ENCODE measurements around the gene ADARB1. TPM values are rescaled to one million over a fixed set of nuclear protein-coding genes. Genes with fewer than 3 reads are reported as not detected.

The ADARB1 gene
- total RNA-seq, 1 experiment from 2014 or later, result 31.9 TPM

DNA sequence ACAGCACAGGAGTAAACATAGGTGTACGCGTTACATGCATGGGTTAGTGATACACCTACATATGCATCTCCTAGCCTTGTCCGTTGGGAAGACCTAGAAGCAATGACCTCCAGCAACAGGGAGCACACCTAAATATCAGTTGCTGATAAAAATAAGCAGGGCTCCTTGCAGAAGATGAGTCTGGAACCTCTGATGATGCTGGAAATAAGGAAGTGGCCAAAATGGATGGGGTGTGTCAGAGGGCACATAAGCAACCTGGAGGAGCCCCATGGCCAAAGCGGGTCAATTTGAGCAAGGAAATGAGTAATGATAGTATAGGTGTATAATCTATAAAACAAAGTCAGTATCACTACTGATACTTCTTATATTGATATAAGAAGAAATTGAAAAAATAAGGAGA is 13.7 kb downstream of the ADARB1 start:
- CTCF ChIA-PET, result interaction anchor here (0.9 kb wide), 1 partner anchor 50 kb away, joined by 5 read pairs; no protein-coding TSS in a partner anchor
- intact Hi-C loops (cut with micrococcal nuclease; ENCODE audit: unreplicated experiment), result no loop called here
- peaks cover 14% of the 10 kb centered on the region for H3K4me1 ChIP-seq (ENCODE audit: insufficient read depth, low read length, poor library complexity, severe bottlenecking)

DNA sequence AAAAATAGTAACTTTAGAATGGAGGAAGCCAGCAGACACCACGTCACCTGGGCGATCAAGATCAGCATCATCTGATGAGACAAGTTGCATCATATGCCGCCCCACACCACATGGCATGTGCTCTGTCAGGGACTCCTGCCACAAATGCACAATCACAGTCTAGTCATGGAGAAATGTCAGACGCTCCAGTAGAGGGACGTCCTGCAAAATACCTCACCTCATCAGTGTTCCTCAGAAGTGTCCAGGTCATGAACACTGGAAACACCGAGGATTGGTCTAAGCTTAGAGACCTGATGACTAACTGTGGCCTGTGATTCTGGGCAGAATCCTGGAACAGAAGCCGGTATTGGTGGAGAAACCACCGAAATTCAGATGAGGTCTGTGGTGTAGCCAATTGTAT is 14.3 kb downstream of the ADARB1 start:
- intact Hi-C loops (cut with micrococcal nuclease; ENCODE audit: unreplicated experiment), result no loop called here
- no TSS peak for BruUV-seq (replicated peaks)
- H3K27ac ChIP-seq (ENCODE audit: low read depth, low read length, poor library complexity, severe bottlenecking), result no peak overlapping the region
- DNase-seq (ENCODE audit: low spot score), result no peak
- peaks cover 14% of the 10 kb centered on the region for H3K4me1 ChIP-seq (ENCODE audit: insufficient read depth, low read length, poor library complexity, severe bottlenecking)
- no peaks in the 10 kb centered on the region for H3K36me3 ChIP-seq (ENCODE audit: insufficient read depth, low read length, poor library complexity, severe bottlenecking)
- CTCF ChIA-PET, result interaction anchor here (0.9 kb wide), 1 partner anchor 50 kb away, joined by 5 read pairs; no protein-coding TSS in a partner anchor
- no peaks in the 10 kb centered on the region for H3K9me3 ChIP-seq (ENCODE audit: low read depth, low read length, poor library complexity, severe bottlenecking)
- no peaks in the 10 kb centered on the region for H3K27me3 ChIP-seq (replicated peaks; ENCODE audit: insufficient read depth, low read depth, low read length, poor library complexity)
- H3K4me3 ChIP-seq (ENCODE audit: low read depth, low read length, poor library complexity, severe bottlenecking), result no peak overlapping the region
- POLR2A ChIA-PET (ENCODE audit: low non-redundant PET), result no interaction called here
- TF ChIP-seq, protein P1, sequence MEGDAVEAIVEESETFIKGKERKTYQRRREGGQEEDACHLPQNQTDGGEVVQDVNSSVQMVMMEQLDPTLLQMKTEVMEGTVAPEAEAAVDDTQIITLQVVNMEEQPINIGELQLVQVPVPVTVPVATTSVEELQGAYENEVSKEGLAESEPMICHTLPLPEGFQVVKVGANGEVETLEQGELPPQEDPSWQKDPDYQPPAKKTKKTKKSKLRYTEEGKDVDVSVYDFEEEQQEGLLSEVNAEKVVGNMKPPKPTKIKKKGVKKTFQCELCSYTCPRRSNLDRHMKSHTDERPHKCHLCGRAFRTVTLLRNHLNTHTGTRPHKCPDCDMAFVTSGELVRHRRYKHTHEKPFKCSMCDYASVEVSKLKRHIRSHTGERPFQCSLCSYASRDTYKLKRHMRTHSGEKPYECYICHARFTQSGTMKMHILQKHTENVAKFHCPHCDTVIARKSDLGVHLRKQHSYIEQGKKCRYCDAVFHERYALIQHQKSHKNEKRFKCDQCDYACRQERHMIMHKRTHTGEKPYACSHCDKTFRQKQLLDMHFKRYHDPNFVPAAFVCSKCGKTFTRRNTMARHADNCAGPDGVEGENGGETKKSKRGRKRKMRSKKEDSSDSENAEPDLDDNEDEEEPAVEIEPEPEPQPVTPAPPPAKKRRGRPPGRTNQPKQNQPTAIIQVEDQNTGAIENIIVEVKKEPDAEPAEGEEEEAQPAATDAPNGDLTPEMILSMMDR (conservative IDR thresholded peaks at IDR 0.05; ENCODE audit: low read depth, low read length), result no peak
- no peak for TF ChIP-seq EZH2 (IDR thresholded peaks at IDR 0.05; ENCODE audit: borderline replicate concordance, low read depth, low read length, poor library complexity, severe bottlenecking)

More for the DNA sequence above, 13.7 kb downstream of the ADARB1 start:
- POLR2A ChIA-PET (ENCODE audit: low non-redundant PET), result no interaction called here
- BruUV-seq (replicated peaks), result no TSS peak
- no peak overlapping the region for H3K4me3 ChIP-seq (ENCODE audit: low read depth, low read length, poor library complexity, severe bottlenecking)
- no peak for DNase-seq (ENCODE audit: low spot score)
- no peaks in the 10 kb centered on the region for H3K36me3 ChIP-seq (ENCODE audit: insufficient read depth, low read length, poor library complexity, severe bottlenecking)
- no peaks in the 10 kb centered on the region for H3K27me3 ChIP-seq (replicated peaks; ENCODE audit: insufficient read depth, low read depth, low read length, poor library complexity)
- H3K9me3 ChIP-seq (ENCODE audit: low read depth, low read length, poor library complexity, severe bottlenecking), result no peaks in the 10 kb centered on the region
- TF ChIP-seq EZH2 (IDR thresholded peaks at IDR 0.05; ENCODE audit: borderline replicate concordance, low read depth, low read length, poor library complexity, severe bottlenecking), result no peak
- TF ChIP-seq, protein P1 (conservative IDR thresholded peaks at IDR 0.05; ENCODE audit: low read depth, low read length), result no peak
- no peak overlapping the region for H3K27ac ChIP-seq (ENCODE audit: low read depth, low read length, poor library complexity, severe bottlenecking)

DNA sequence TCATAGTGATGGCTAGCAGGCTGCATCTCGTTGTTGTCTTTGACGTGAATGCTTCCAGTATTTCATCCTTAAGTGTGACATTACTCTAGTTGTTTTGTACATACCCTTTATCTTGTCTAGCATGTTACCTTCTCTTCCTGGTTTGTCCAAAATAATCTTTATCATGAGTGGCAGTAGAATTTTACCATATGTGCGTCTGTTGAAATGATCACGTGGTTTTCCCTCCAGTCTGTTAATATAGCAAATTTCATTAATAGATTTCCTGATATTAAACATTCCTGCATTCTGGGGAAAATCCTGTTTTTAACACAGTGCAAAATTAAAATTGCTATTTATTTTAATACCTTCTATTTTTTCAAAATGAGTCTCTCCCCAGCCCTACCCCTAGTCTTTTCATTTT is 15.6 kb downstream of the ADARB1 start:
- Histone ChIP-seq H3K9me3 (ENCODE audit: low read depth, low read length, poor library complexity, severe bottlenecking) (no peaks in the 10 kb centered on the region), H3K27ac (ENCODE audit: low read depth, low read length, poor library complexity, severe bottlenecking) (no peak overlapping the region), H3K36me3 (ENCODE audit: insufficient read depth, low read length, poor library complexity, severe bottlenecking) (no peaks in the 10 kb centered on the region), H3K27me3 (replicated peaks; ENCODE audit: insufficient read depth, low read depth, low read length, poor library complexity) (no peaks in the 10 kb centered on the region), H3K4me1 (ENCODE audit: insufficient read depth, low read length, poor library complexity, severe bottlenecking) (peaks cover 14% of the 10 kb centered on the region), H3K4me3 (ENCODE audit: low read depth, low read length, poor library complexity, severe bottlenecking) (no peak overlapping the region)
- intact Hi-C loops (cut with micrococcal nuclease; ENCODE audit: unreplicated experiment), result no loop called here
- no TSS peak for BruUV-seq (replicated peaks)
- ChIA-PET POLR2A (ENCODE audit: low non-redundant PET) (no interaction called here), CTCF (no interaction called here)
- TF ChIP-seq, protein P1 (conservative IDR thresholded peaks at IDR 0.05; ENCODE audit: low read depth, low read length), result no peak
- TF ChIP-seq EZH2 (IDR thresholded peaks at IDR 0.05; ENCODE audit: borderline replicate concordance, low read depth, low read length, poor library complexity, severe bottlenecking), result no peak
- no peak for DNase-seq (ENCODE audit: low spot score)
